Measurements from ENCODE around the gene TENM4. TPM values are rescaled to one million over a fixed set of nuclear protein-coding genes. Genes with fewer than 3 reads are reported as not detected.

TENM4 gene
- total and polyA plus RNA-seq, 2 of the 8 experiments (the other 6 are each of a cell fraction or from before 2014, with no cell fraction given) = 3.5 to 7.2 TPM

DNA sequence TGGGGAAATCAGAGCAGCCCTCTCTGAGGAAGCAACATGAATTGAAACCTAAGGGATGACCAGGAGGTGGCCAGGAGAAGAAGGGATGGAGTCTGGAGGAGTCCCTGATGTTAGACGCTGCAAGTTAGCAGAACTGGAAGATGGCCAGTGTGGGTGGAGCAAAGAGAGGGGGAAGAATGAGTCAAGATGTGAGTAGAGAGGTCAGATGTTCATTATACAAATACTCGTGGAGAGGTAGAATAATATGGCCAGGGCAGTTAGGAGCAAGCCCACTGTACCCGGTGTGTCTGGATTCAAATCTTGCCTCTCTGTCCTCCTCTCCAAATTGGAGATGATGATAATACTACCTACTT, 242.0 kb downstream of the TENM4 start:
- no peaks in the 10 kb centered on the region for H3K79me1 ChIP-seq (ENCODE audit: low read depth, low read length)
- no peak overlapping the region for H2BK5ac ChIP-seq (ENCODE audit: low read depth, low read length)
- H4K5ac ChIP-seq (ENCODE audit: insufficient read length, low read depth, low read length) = no peak overlapping the region
- H3K23me2 ChIP-seq (ENCODE audit: low read depth, low read length) = no peaks in the 10 kb centered on the region
- no peak overlapping the region for H4K8ac ChIP-seq (ENCODE audit: extremely low read depth, insufficient read depth, low read length)
- H2BK120ac ChIP-seq (replicated peaks; ENCODE audit: low read depth, low read length) = no peak overlapping the region
- H3K4ac ChIP-seq (replicated peaks; ENCODE audit: insufficient read length, low read depth, low read length) = no peak overlapping the region
- H4K91ac ChIP-seq (replicated peaks; ENCODE audit: insufficient read length, low read length) = no peak overlapping the region
- FAIRE-seq = no peak
- no peak overlapping the region for H3K4me3 ChIP-seq (ENCODE audit: extremely low read depth in 1 of 4, insufficient read depth in 2 of 4, low read depth in 3 of 4, low read length in 4 of 4)
- no peaks in the 10 kb centered on the region for H3K27me3 ChIP-seq (replicated peaks in 1 of 4; ENCODE audit: control insufficient read depth in 3 of 4, extremely low read depth in 1 of 4, insufficient read depth in 3 of 4, low read length in 3 of 4)
- no peak overlapping the region for H3K18ac ChIP-seq (ENCODE audit: extremely low read depth, low read length)
- H3K4me2 ChIP-seq (ENCODE audit: insufficient read depth in 1 of 2, low read depth in 2 of 2, low read length in 2 of 2) = no peak overlapping the region
- H3K4me1 ChIP-seq (replicated peaks in 1 of 4; ENCODE audit: control insufficient read depth in 3 of 4, insufficient read depth in 4 of 4, low read length in 3 of 4) = no peaks in the 10 kb centered on the region
- no peak overlapping the region for H2AFZ ChIP-seq (ENCODE audit: low read length)
- no peaks in the 10 kb centered on the region for H4K20me1 ChIP-seq (replicated peaks in 1 of 2; ENCODE audit: control insufficient read depth in 1 of 2, insufficient read depth in 2 of 2, low read length in 2 of 2)
- H3K36me3 ChIP-seq (ENCODE audit: control insufficient read depth in 2 of 4, insufficient read depth in 4 of 4, low read length in 3 of 4) = no peaks in the 10 kb centered on the region
- no peak overlapping the region for H2BK12ac ChIP-seq (ENCODE audit: low read depth, low read length)
- H3K56ac ChIP-seq (replicated peaks; ENCODE audit: insufficient read length, low read depth, low read length) = no peak overlapping the region
- H3K9me3 ChIP-seq (ENCODE audit: insufficient read depth in 2 of 2, low read depth in 1 of 2, low read length in 1 of 2) = no peaks in the 10 kb centered on the region
- H2AK5ac ChIP-seq (ENCODE audit: low read depth, low read length) = no peak overlapping the region
- no peak overlapping the region for H3K14ac ChIP-seq (ENCODE audit: insufficient read length)
- DNase-seq (ENCODE audit: low read depth in 1 of 2, low spot score in 2 of 2) = no peak
- H2BK15ac ChIP-seq (ENCODE audit: low read length) = no peak overlapping the region
- POLR2A ChIA-PET (ENCODE audit: partially characterized antibody) = no interaction called here
- H3K9ac ChIP-seq (replicated peaks in 1 of 4; ENCODE audit: extremely low read depth in 1 of 4, low read depth in 3 of 4, low read length in 3 of 4) = no peak overlapping the region
- CTCF ChIA-PET (ENCODE audit: partially characterized antibody) = interaction anchor here (1.4 kb wide), 2 partner anchors 37 to 294 kb away, joined by 3 read pairs; no protein-coding TSS in a partner anchor
- no peak overlapping the region for H3K23ac ChIP-seq (ENCODE audit: insufficient read length)
- no peak overlapping the region for H2BK20ac ChIP-seq (ENCODE audit: low read length)
- no peak overlapping the region for H3K27ac ChIP-seq (ENCODE audit: low read depth, low read length)
- WGBS, 2 experiments (ENCODE audit: extremely low coverage in 1 of 2, insufficient coverage in 1 of 2, insufficient read length in 1 of 2, insufficient replicate concordance in 2 of 2, low coverage in 1 of 2, low lambda C conversion rate in 2 of 2, missing lambda C conversion rate in 1 of 2) = 89% methylated on average over 3 of the region's 3 CpGs; no CpG with 5 or more reads in 1 of the 2 experiments
- H3K79me2 ChIP-seq (ENCODE audit: control insufficient read depth in 1 of 2, insufficient read depth in 2 of 2, low read length in 2 of 2) = no peaks in the 10 kb centered on the region
- TF ChIP-seq, protein P1, sequence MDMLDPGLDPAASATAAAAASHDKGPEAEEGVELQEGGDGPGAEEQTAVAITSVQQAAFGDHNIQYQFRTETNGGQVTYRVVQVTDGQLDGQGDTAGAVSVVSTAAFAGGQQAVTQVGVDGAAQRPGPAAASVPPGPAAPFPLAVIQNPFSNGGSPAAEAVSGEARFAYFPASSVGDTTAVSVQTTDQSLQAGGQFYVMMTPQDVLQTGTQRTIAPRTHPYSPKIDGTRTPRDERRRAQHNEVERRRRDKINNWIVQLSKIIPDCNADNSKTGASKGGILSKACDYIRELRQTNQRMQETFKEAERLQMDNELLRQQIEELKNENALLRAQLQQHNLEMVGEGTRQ (IDR thresholded peaks at IDR 0.05; ENCODE audit: low read length) = no peak
- no peak for TF ChIP-seq EP300 (IDR thresholded peaks at IDR 0.05; ENCODE audit: borderline replicate concordance in 1 of 2, low read depth in 2 of 2, low read length in 2 of 2)
- TF ChIP-seq SRF (IDR thresholded peaks at IDR 0.05; ENCODE audit: low read depth, low read length) = no peak
- no peak for TF ChIP-seq GABPA (IDR thresholded peaks at IDR 0.05; ENCODE audit: borderline replicate concordance, insufficient read depth, low read length)
- TF ChIP-seq, protein P2, sequence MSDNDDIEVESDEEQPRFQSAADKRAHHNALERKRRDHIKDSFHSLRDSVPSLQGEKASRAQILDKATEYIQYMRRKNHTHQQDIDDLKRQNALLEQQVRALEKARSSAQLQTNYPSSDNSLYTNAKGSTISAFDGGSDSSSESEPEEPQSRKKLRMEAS (IDR thresholded peaks at IDR 0.05) = no peak
- no peak for TF ChIP-seq SUZ12 (IDR thresholded peaks at IDR 0.05; ENCODE audit: low read length)
- TF ChIP-seq HDAC2 (IDR thresholded peaks at IDR 0.05; ENCODE audit: borderline replicate concordance in 1 of 2, low read depth in 2 of 2, low read length in 2 of 2) = no peak
- no peak for TF ChIP-seq TAF7 (optimal IDR thresholded peaks at IDR 0.05; ENCODE audit: borderline replicate concordance, low read depth, low read length)
- no peak for TF ChIP-seq KDM1A (IDR thresholded peaks at IDR 0.05; ENCODE audit: borderline replicate concordance, low read length)
- TF ChIP-seq SP2 (IDR thresholded peaks at IDR 0.05; ENCODE audit: low read length) = no peak
